GM10266 (cell line): ENCODE data around the gene MSANTD1.

ENCODE experiments used
- DNase-seq: peaks from one replicate; pipeline ENCODE4 v3.0.0; 2012; ENCODE audit errors: extremely low spot score
- TF ChIP-seq, protein P1 (sequence below): IDR thresholded peaks from 2 replicates; pipeline ENCODE4 v1.5.1; 2012; ENCODE audit warnings: mild to moderate bottlenecking, low read depth; ENCODE audit not compliant: control insufficient read depth, insufficient read depth; ENCODE audit errors: missing control alignments

MSANTD1 gene

DNA sequence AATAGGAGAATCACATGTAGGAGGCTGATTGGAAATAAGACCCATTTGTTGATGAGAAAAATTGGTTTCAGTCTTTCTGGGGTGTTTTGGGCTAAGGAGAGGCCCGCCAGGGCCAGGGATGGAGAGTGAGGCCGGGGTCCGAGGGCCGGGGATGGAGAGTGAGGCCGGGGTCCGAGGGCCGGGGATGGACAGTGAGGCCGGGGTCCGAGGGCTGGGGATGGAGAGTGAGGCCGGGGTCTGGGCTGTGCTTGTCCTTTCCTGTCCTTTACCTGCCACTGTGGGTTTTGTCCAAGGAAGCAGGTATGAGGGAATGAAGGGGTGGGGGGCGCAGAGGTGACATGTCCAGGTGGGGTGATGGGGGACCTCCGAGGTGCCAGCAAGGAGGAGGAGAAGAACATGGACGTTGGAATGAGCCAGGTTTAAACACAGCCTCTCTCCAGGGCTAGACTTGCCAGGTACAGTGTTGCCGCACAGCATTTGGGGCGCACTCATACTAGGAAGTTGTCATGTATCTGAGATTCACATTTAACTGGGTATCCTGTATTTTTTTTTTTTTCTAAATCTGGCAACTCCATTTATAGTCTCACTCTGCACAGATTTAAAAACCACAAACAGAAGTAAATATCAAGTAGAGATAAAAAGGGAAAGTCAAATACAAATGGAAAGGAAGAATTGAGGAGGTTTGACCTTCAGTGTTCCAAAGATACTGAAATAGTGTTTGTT, 52.7 kb downstream of the MSANTD1 start:
- DNase-seq = no peak

DNA sequence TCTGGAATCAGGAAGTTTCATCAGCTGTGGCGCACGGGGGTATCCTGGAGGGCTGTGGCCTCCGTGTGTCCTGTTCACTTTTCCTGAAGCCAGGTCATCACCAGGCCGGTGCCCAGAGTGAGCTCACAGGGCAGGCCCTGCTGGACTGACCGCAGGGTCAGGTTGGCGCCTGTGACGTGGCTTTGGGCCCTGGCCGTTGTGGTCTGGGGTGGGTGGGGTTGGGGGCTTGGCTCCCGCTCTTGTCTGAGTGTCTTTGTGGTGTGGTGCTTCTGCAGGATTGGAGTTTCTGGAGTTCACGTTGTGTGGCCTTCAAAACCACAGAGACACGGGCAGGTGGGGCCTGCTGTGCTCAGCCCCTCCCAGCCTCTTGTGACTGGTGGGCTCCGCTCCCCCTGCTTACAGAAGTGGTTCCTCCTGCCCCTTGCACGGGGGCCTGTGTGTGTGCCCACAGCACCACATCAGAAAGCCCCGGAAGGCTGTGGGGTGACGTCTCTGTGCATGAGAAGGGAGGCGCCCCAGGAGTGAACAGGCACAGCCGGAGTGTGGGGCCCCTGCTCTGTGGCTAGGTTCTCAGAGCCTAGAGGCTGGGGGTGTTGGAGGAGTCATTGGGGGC, 53.3 kb downstream of the MSANTD1 start:
- DNase-seq = peak; percentile 64
- TF ChIP-seq, protein P1, sequence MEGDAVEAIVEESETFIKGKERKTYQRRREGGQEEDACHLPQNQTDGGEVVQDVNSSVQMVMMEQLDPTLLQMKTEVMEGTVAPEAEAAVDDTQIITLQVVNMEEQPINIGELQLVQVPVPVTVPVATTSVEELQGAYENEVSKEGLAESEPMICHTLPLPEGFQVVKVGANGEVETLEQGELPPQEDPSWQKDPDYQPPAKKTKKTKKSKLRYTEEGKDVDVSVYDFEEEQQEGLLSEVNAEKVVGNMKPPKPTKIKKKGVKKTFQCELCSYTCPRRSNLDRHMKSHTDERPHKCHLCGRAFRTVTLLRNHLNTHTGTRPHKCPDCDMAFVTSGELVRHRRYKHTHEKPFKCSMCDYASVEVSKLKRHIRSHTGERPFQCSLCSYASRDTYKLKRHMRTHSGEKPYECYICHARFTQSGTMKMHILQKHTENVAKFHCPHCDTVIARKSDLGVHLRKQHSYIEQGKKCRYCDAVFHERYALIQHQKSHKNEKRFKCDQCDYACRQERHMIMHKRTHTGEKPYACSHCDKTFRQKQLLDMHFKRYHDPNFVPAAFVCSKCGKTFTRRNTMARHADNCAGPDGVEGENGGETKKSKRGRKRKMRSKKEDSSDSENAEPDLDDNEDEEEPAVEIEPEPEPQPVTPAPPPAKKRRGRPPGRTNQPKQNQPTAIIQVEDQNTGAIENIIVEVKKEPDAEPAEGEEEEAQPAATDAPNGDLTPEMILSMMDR = no peak

More for the DNA sequence above, 52.7 kb downstream of the MSANTD1 start:
- TF ChIP-seq, protein P1 = no peak

DNA sequence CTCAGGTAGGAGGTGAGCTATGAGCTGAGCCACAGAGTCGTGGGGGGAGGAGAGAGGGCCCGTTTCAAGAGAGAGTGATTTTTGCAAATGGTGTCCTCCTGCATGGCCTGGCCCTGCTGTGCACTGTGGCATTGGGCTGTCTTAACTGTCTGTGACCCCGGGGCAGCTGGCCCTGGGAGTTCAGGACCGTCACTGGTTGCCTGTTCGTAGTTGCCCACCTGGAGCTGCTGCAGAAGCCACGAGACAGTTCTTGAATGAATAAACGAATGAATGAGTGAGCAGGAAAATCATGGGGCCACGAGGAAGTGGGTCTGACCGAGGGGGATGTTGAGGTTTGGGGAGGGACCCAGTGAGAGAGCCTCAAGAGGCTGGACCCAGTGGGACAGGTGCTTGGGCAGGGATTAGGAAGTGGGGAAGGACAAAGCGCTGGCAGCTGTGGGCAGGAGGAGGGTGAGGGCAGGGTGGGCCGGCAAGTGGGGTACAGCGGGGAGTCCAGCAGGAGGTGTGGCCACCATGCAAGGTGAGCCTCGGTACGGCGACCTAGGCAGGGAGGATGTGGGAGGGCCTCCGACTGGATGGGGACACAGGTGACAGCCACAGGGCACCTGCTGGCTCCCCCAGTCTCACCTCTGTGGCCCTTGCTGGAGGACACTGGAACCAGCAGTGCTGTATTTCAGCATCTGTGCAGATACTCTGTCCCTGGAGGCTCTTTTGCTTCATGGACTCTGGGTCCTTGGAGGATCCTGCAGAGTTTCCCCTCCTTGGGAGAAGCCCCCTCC, 54.0 kb downstream of the MSANTD1 start:
- DNase-seq = no peak
- TF ChIP-seq, protein P1 = no peak

DNA sequence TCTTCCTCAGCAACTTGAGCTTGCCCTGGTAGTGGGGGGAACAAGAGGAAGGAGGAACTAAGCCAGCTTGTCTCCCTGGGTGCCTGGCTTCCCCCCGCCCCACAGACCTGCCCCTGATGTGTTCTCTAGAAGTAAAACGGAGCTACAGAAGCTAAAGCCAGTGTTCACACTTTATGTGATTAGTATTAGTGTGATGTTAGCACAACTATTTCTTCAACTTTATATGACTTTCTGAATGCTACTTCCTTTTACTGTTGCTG, 54.5 kb downstream of the MSANTD1 start:
- DNase-seq = no peak
- TF ChIP-seq, protein P1 = no peak

DNA sequence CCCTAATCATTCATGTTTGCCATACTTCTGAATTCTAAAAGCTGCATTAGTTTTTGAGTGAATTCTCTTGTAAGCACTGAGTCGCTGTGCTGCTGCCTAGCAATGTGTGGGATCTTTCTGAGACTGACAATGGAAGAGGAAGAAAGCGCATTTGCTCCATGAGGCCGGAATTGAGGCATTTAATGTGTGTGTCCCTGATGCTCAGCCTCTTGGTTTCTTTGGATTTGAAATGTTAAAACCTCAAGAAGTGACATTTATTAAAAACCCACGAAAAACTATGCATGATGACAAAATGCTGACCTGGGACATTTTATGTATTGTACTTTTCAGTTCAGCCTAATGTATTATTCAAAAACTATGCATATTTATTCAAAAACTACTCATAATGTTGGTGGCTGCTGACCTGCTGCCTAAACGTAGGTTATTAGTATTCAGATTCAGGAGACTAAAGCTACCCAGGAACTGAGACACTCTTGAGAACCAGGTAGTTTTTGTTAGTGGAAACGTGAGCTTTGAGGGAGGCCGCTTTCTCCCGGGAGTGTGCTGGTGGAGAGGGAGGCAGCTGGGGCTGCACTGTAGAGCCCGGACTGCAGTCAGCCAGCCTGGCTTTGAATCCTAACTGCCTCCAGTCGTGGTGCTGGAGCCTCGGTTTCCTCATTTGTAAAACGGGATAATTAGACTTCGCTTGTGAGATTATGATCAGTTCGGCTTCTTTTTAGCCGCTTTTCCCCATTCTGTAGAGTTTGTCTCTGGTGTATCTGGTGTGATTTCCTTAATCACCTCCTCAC, 55.2 kb downstream of the MSANTD1 start:
- TF ChIP-seq, protein P1 = no peak
- no peak for DNase-seq

DNA sequence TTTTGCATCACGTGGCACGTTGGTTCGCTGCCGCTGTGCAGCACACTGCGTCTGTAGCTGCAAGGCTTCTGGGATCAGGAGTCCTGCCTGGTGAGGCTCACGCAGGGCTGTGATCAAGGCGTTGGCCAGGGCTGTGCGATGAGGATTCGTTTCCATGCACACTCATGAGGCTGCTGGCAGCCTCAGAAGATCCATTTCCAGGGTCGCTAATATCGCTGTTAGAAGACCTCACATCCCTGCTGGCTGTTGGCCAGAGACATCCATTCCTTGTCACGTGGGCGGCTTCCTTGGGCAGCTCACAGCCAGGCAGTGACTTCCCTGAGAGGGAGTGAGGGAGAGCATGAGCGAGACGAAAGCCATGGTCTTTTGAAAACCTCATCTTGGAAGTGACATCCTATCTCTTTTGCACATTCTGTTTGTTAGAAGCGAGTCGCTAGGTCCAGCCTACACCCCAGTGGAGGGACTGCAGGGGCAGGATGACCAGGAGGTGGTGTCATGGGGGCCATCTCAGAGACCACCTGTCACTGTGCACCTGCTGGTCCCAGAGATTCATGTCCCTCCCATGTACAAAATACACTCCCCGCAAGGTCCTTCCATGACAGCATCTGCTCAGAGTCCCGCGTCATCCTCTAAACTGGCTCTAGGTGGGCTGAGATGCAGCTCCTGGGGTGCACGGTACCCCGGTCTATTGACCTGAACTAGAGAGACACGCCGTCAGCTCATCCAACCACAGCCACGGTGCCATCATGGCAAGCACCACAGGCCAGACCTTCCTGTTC, 56.1 kb downstream of the MSANTD1 start:
- DNase-seq = no peak
- TF ChIP-seq, protein P1 = no peak
